MCF 10A (cell line): ENCODE data around the gene CATSPER4. TPM values are rescaled to one million over a fixed set of nuclear protein-coding genes. Genes with fewer than 3 reads are reported as not detected.

Source experiments
- BruUV-seq: library from RNA; stranded (reverse); fragments of 400-500 nt; replicated peaks from 2 replicates; lab custom pipeline; 2021; lab: Mats Ljungman, UMichigan
- CTCF ChIA-PET: fragments of 300-600 bp; sonication (Branson Sonifier 250); formaldehyde crosslinking; extraction: SDS; loops from one replicate; lab custom pipeline; 2021; ENCODE audit warnings: antibody characterized with exemption, inconsistent platforms; lab: Yijun Ruan, JAX
- POLR2A ChIA-PET: fragments of 300-600, 350-650 bp; sonication (Branson Sonifier 250); formaldehyde crosslinking; extraction: SDS; loops from one replicate; lab custom pipeline; 2020; ENCODE audit warnings: antibody characterized with exemption, inconsistent platforms; lab: Yijun Ruan, JAX
- DNase-seq: peaks from one replicate; pipeline ENCODE4 v3.0.0-alpha.2; 2018; ENCODE audit not compliant: unreplicated experiment
- H3K27ac Mint-ChIP-seq: one replicate; pipeline ENCODE4 v1.8.0; 2022; ENCODE audit warnings: mild to moderate bottlenecking, low read depth, mixed read lengths; ENCODE audit not compliant: unreplicated experiment
- H3K27me3 Mint-ChIP-seq: one replicate; pipeline ENCODE4 v1.8.0; 2022; ENCODE audit warnings: mixed read lengths; ENCODE audit not compliant: insufficient read depth, unreplicated experiment
- H3K36me3 Mint-ChIP-seq: one replicate; pipeline ENCODE4 v1.8.0; 2022; ENCODE audit warnings: mild to moderate bottlenecking, moderate library complexity, mixed read lengths; ENCODE audit not compliant: insufficient read depth, unreplicated experiment
- H3K4me1 Mint-ChIP-seq: one replicate; pipeline ENCODE4 v1.8.0; 2022; ENCODE audit warnings: mixed read lengths; ENCODE audit not compliant: insufficient read depth, unreplicated experiment
- H3K4me3 Mint-ChIP-seq: one replicate; pipeline ENCODE4 v1.8.0; 2022; ENCODE audit warnings: mild to moderate bottlenecking, moderate library complexity, mixed read lengths; ENCODE audit not compliant: unreplicated experiment
- H3K9me3 Mint-ChIP-seq: one replicate; pipeline ENCODE4 v1.8.0; 2022; ENCODE audit warnings: mixed read lengths; ENCODE audit not compliant: unreplicated experiment
- intact Hi-C: fragments of 100-400 bp; cut with micrococcal nuclease; formaldehyde crosslinking; loops from 2 replicates; pipeline ENCODE4 v1.14.1; 2022
- total RNA-seq: library from RNA; stranded (reverse); gene quantifications from 2 replicates; pipeline ENCODE4 v1.2.3, GENCODE V29; 2022
- TF ChIP-seq, protein P1 (sequence below): fragments of 200-600 bp; IDR thresholded peaks from one replicate; pipeline ENCODE4 v1.8.0; 2022; ENCODE audit warnings: antibody characterized with exemption, mild to moderate bottlenecking; ENCODE audit not compliant: unreplicated experiment

The CATSPER4 gene
- total RNA-seq, 1 experiment from 2014 or later = not detected

GRCh38 chr1:26182383-26182696 is 8.1 kb upstream of the CATSPER4 start:
- CTCF ChIA-PET = interaction anchor here (0.5 to 2.5 kb wide), 3 partner anchors 13 to 142 kb away, joined by 3 to 12 read pairs (median 10); partner anchors contain the start of genes CEP85 and ZNF593
- H3K9me3 Mint-ChIP-seq = no peaks in the 10 kb centered on the region
- no peak overlapping the region for H3K4me3 Mint-ChIP-seq
- BruUV-seq = no TSS peak
- no peak overlapping the region for H3K27ac Mint-ChIP-seq
- peaks cover 27% of the 10 kb centered on the region for H3K4me1 Mint-ChIP-seq
- POLR2A ChIA-PET = interaction anchor here (0.9 kb wide), 1 partner anchor 52 kb away, joined by 3 read pairs; the partner anchor contains the start of gene CEP85
- no peaks in the 10 kb centered on the region for H3K27me3 Mint-ChIP-seq
- intact Hi-C loops = no loop called here
- TF ChIP-seq, protein P1, sequence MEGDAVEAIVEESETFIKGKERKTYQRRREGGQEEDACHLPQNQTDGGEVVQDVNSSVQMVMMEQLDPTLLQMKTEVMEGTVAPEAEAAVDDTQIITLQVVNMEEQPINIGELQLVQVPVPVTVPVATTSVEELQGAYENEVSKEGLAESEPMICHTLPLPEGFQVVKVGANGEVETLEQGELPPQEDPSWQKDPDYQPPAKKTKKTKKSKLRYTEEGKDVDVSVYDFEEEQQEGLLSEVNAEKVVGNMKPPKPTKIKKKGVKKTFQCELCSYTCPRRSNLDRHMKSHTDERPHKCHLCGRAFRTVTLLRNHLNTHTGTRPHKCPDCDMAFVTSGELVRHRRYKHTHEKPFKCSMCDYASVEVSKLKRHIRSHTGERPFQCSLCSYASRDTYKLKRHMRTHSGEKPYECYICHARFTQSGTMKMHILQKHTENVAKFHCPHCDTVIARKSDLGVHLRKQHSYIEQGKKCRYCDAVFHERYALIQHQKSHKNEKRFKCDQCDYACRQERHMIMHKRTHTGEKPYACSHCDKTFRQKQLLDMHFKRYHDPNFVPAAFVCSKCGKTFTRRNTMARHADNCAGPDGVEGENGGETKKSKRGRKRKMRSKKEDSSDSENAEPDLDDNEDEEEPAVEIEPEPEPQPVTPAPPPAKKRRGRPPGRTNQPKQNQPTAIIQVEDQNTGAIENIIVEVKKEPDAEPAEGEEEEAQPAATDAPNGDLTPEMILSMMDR = no peak
- peaks cover 58% of the 10 kb centered on the region for H3K36me3 Mint-ChIP-seq
- no peak for DNase-seq

DNA sequence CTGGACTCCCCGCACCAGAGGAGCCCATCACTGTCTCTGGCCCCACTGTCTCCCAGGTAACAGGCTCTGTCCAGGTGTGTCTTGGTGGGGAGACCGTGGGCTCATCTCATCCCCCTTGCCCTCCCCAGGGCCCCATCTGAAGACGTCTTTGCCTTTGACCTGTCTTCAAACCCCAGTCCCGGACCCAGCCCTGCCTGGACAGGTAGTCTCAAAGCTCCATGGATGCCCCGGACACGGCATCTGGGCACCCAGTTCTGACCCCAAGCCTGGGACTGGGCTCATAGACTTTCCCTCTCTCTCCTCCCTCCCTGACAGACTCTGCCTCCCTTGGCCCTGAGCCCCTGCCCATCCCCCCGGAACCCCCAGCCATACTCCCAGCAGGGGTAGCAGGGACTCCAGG is 6.3 kb upstream of the CATSPER4 start:
- no peaks in the 10 kb centered on the region for H3K9me3 Mint-ChIP-seq
- ChIA-PET CTCF (interaction anchor here (1.5 to 2.4 kb wide), 2 partner anchors 14 to 50 kb away, joined by 3 to 12 read pairs; partner anchors contain the start of genes CEP85 and ZNF593), POLR2A (no interaction called here)
- H3K4me3 Mint-ChIP-seq = no peak overlapping the region
- no peak for DNase-seq
- H3K27me3 Mint-ChIP-seq = no peaks in the 10 kb centered on the region
- no TSS peak for BruUV-seq
- peaks cover 71% of the 10 kb centered on the region for H3K36me3 Mint-ChIP-seq
- H3K27ac Mint-ChIP-seq = no peak overlapping the region
- peaks cover 14% of the 10 kb centered on the region for H3K4me1 Mint-ChIP-seq
- TF ChIP-seq, protein P1 = no peak
- intact Hi-C loops = no loop called here

GRCh38 chr1:26184883-26185282 is 5.5 kb upstream of the CATSPER4 start:
- H3K4me1 Mint-ChIP-seq = peaks cover 10% of the 10 kb centered on the region
- DNase-seq = no peak
- TF ChIP-seq, protein P1 = no peak
- H3K27ac Mint-ChIP-seq = no peak overlapping the region
- H3K36me3 Mint-ChIP-seq = peaks cover 77% of the 10 kb centered on the region
- no TSS peak for BruUV-seq
- POLR2A ChIA-PET = no interaction called here
- H3K27me3 Mint-ChIP-seq = no peaks in the 10 kb centered on the region
- intact Hi-C loops = no loop called here
- H3K4me3 Mint-ChIP-seq = no peak overlapping the region
- H3K9me3 Mint-ChIP-seq = no peaks in the 10 kb centered on the region
- CTCF ChIA-PET = interaction anchor here (1.3 to 1.5 kb wide), 2 partner anchors 15 to 49 kb away, joined by 3 to 4 read pairs; partner anchors contain the start of genes CEP85 and ZNF593

GRCh38 chr1:26187882-26188281 is 2.5 kb upstream of the CATSPER4 start:
- intact Hi-C loops = no loop called here
- H3K27me3 Mint-ChIP-seq = no peaks in the 10 kb centered on the region
- no peak for DNase-seq
- BruUV-seq = no TSS peak
- H3K4me3 Mint-ChIP-seq = no peak overlapping the region
- TF ChIP-seq, protein P1 = no peak
- no peaks in the 10 kb centered on the region for H3K9me3 Mint-ChIP-seq
- POLR2A ChIA-PET = interaction anchor here (0.7 kb wide), 1 partner anchor 185 kb away, joined by 3 read pairs; no protein-coding TSS in a partner anchor
- H3K27ac Mint-ChIP-seq = no peak overlapping the region
- H3K4me1 Mint-ChIP-seq = no peaks in the 10 kb centered on the region
- CTCF ChIA-PET = interaction anchor here (0.6 kb wide), 1 partner anchor 18 kb away, joined by 3 read pairs; no protein-coding TSS in a partner anchor
- peaks cover 68% of the 10 kb centered on the region for H3K36me3 Mint-ChIP-seq
